HepG2 (cell line): ENCODE results near the gene SNN.

ENCODE experiments used
- CENPT ChIP-seq: sonication (generic); formaldehyde crosslinking; IDR thresholded peaks from 2 replicates; pipeline ENCODE4 v1.8.0; 2022; ENCODE audit warnings: low read depth, mild to moderate bottlenecking, moderate library complexity, missing genetic modification reagents
- CREB1 ChIP-seq, 2 experiments: fragments of 450-650 bp in 1 of 2; IDR thresholded peaks; 2 replicates each; pipeline ENCODE4 v1.6.1; 2016 to 2017; ENCODE audit warnings: control low read depth in 1 of 2, mild to moderate bottlenecking in 1 of 2, missing compliant biosample characterization in 1 of 2, missing genetic modification characterization in 1 of 2
- EZH2 ChIP-seq: conservative IDR thresholded peaks from 2 replicates; pipeline ENCODE4 v1.6.1; 2012; ENCODE audit warnings: mild to moderate bottlenecking, low read depth, low read length, moderate library complexity
- JUND ChIP-seq: sonication (generic); formaldehyde crosslinking; IDR thresholded peaks from 2 replicates; pipeline ENCODE4 v1.8.0; 2022; ENCODE audit warnings: mild to moderate bottlenecking, missing genetic modification reagents
- MXD1 ChIP-seq: sonication (generic); formaldehyde crosslinking; IDR thresholded peaks from 2 replicates; pipeline ENCODE4 v1.4.0; 2020; ENCODE audit warnings: mild to moderate bottlenecking, missing genetic modification reagents
- REST ChIP-seq, 2 experiments: IDR thresholded peaks; 2 replicates each; pipeline ENCODE4 v1.6.1; 2011 to 2012; ENCODE audit warnings: low read length in 2 of 2, borderline replicate concordance in 1 of 2, low read depth in 1 of 2, mild to moderate bottlenecking in 1 of 2, moderate library complexity in 1 of 2
- TEAD2 ChIP-seq: sonication (generic); formaldehyde crosslinking; IDR thresholded peaks from 2 replicates; pipeline ENCODE4 v1.9.0; 2021; ENCODE audit warnings: missing genetic modification reagents
- ZNF274 ChIP-seq: sonication (generic); formaldehyde crosslinking; IDR thresholded peaks from 2 replicates; pipeline ENCODE4 v1.5.1; 2020; ENCODE audit warnings: mild to moderate bottlenecking, missing genetic modification reagents
- TF ChIP-seq, protein P1 (sequence below): sonication (generic); formaldehyde crosslinking; IDR thresholded peaks from 2 replicates; pipeline ENCODE4 v1.8.0; 2022; ENCODE audit warnings: missing genetic modification reagents, mild to moderate bottlenecking, borderline replicate concordance
- TF ChIP-seq, protein P2 (sequence below): IDR thresholded peaks from 2 replicates; pipeline ENCODE4 v1.6.1; 2012; ENCODE audit warnings: inconsistent platforms

DNA sequence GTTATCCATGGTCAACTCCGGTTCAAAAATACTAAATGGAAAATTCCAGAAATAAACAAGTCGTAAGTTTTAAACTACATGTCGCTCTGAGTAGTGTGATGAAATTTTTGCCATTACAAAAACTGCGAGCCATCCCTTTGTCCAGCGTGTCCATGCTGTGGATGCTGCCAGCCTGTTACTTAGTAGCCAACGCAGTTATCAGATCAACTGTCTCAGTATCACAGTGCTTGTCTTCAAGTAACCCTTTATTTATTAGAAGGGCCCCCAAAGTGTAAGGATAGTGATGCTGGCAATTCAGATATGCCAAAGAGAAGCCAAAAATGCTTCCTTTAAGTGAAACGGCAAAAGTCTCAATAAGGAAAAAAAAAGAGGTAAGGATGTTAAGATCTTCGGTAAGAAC, 23.9 kb downstream of the SNN start:
- TF ChIP-seq JUND (CRISPR knock-in tag) (no peak), CENPT (CRISPR knock-in tag) (no peak), MXD1 (CRISPR knock-in tag) (no peak), ZNF274 (CRISPR knock-in tag) (no peak), CREB1 (IDR thresholded peaks at IDR 0.05) (no peak), CREB1 (CRISPR knock-in tag; IDR thresholded peaks at IDR 0.05) (no peak), EZH2 (no peak), REST (IDR thresholded peaks at IDR 0.05; ENCODE audit: borderline replicate concordance in 1 of 2, low read depth in 1 of 2, low read length in 2 of 2) (no peak), TEAD2 (CRISPR knock-in tag) (no peak)
- TF ChIP-seq, protein P1, sequence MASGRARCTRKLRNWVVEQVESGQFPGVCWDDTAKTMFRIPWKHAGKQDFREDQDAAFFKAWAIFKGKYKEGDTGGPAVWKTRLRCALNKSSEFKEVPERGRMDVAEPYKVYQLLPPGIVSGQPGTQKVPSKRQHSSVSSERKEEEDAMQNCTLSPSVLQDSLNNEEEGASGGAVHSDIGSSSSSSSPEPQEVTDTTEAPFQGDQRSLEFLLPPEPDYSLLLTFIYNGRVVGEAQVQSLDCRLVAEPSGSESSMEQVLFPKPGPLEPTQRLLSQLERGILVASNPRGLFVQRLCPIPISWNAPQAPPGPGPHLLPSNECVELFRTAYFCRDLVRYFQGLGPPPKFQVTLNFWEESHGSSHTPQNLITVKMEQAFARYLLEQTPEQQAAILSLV (CRISPR knock-in tag) = no peak
- TF ChIP-seq, protein P2, sequence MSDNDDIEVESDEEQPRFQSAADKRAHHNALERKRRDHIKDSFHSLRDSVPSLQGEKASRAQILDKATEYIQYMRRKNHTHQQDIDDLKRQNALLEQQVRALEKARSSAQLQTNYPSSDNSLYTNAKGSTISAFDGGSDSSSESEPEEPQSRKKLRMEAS = no peak
